Measurements from ENCODE around the gene SUN2.

- TF ChIP-seq POLR2AphosphoS5 (IDR thresholded peaks at IDR 0.05), result no peak
- TF ChIP-seq TAF1 (IDR thresholded peaks at IDR 0.05; ENCODE audit: low read depth), result no peak
- TF ChIP-seq CTCF (IDR thresholded peaks at IDR 0.05; ENCODE audit: poor library complexity, severe bottlenecking), result no peak
- no peak for TF ChIP-seq EP300 (conservative IDR thresholded peaks at IDR 0.05; ENCODE audit: poor library complexity, severe bottlenecking)
- no peak for TF ChIP-seq RAD21 (conservative IDR thresholded peaks at IDR 0.05)
Measured at GRCh38 chr22:38729946-38730345, 25.9 kb downstream of the SUN2 start.

All from neural cell (in vitro differentiated cells).